ENCODE data around the gene PTK7.
"Not testable (repeated sequence)": the region's sequence is repeated elsewhere in the genome, so short reads cannot be mapped to it uniquely, and the experiment has no call there.

Gene PTK7

GRCh38 chr6:43130429-43130828, 54.3 kb downstream of the PTK7 start:
- Histone ChIP-seq H3K27me3 (ENCODE audit: low read depth, low read length) (peaks cover 4% of the 10 kb centered on the region; the same call in 1 of the 2 replicates), H3K9ac (ENCODE audit: low read length) (no peak overlapping the region), H3K9me3 (ENCODE audit: insufficient read depth, low read length) (no peaks in the 10 kb centered on the region), H3K27ac (ENCODE audit: low read length) (no peak overlapping the region), H4K20me1 (ENCODE audit: insufficient read depth, low read length) (no peaks in the 10 kb centered on the region), H2AFZ (ENCODE audit: low read depth, low read length) (no peak overlapping the region), H3K4me1 (ENCODE audit: low read length) (peaks cover 3% of the 10 kb centered on the region; the same call in 1 of the 2 replicates), H3K79me2 (ENCODE audit: low read length) (no peaks in the 10 kb centered on the region), H3K36me3 (replicated peaks; ENCODE audit: low read depth, low read length) (no peaks in the 10 kb centered on the region), H3K4me2 (ENCODE audit: low read length) (no peak overlapping the region), H3K4me3 (ENCODE audit: low read length) (no peak overlapping the region)
- TF ChIP-seq EZH2phosphoT487 (IDR thresholded peaks at IDR 0.05; ENCODE audit: low read depth) (no peak), CTCF (IDR thresholded peaks at IDR 0.05; ENCODE audit: low read depth, low read length) (no peak)

GRCh38 chr6:43131379-43131778, 55.3 kb downstream of the PTK7 start:
- not testable (repeated sequence) for H3K4me1 ChIP-seq (ENCODE audit: low read length); H3K9ac ChIP-seq (ENCODE audit: low read length); H3K4me2 ChIP-seq (ENCODE audit: low read length); H4K20me1 ChIP-seq (ENCODE audit: insufficient read depth, low read length); H2AFZ ChIP-seq (ENCODE audit: low read depth, low read length); H3K36me3 ChIP-seq (replicated peaks; ENCODE audit: low read depth, low read length); H3K9me3 ChIP-seq (ENCODE audit: insufficient read depth, low read length); H3K27ac ChIP-seq (ENCODE audit: low read length); H3K27me3 ChIP-seq (ENCODE audit: low read depth, low read length); H3K79me2 ChIP-seq (ENCODE audit: low read length); H3K4me3 ChIP-seq (ENCODE audit: low read length)

GRCh38 chr6:43138267-43138666, 62.2 kb downstream of the PTK7 start:
- Histone ChIP-seq H3K27me3 (ENCODE audit: low read depth, low read length) (no peaks in the 10 kb centered on the region), H4K20me1 (ENCODE audit: insufficient read depth, low read length) (no peaks in the 10 kb centered on the region), H3K4me3 (ENCODE audit: low read length) (no peak overlapping the region), H2AFZ (ENCODE audit: low read depth, low read length) (no peak overlapping the region), H3K9me3 (ENCODE audit: insufficient read depth, low read length) (no peaks in the 10 kb centered on the region), H3K79me2 (ENCODE audit: low read length) (no peaks in the 10 kb centered on the region), H3K36me3 (replicated peaks; ENCODE audit: low read depth, low read length) (no peaks in the 10 kb centered on the region), H3K9ac (ENCODE audit: low read length) (no peak overlapping the region), H3K4me1 (ENCODE audit: low read length) (peaks cover 9% of the 10 kb centered on the region; the same call in 1 of the 2 replicates), H3K27ac (ENCODE audit: low read length) (no peak overlapping the region), H3K4me2 (ENCODE audit: low read length) (no peak overlapping the region)
- TF ChIP-seq EZH2phosphoT487 (IDR thresholded peaks at IDR 0.05; ENCODE audit: low read depth) = no peak
- no peak for TF ChIP-seq CTCF (IDR thresholded peaks at IDR 0.05; ENCODE audit: low read depth, low read length)

- not testable (repeated sequence) for H3K4me2 ChIP-seq (ENCODE audit: low read length); H3K36me3 ChIP-seq (replicated peaks; ENCODE audit: low read depth, low read length); H2AFZ ChIP-seq (ENCODE audit: low read depth, low read length); H3K9me3 ChIP-seq (ENCODE audit: insufficient read depth, low read length); H3K27ac ChIP-seq (ENCODE audit: low read length); H4K20me1 ChIP-seq (ENCODE audit: insufficient read depth, low read length); H3K4me3 ChIP-seq (ENCODE audit: low read length); H3K27me3 ChIP-seq (ENCODE audit: low read depth, low read length); H3K9ac ChIP-seq (ENCODE audit: low read length); H3K79me2 ChIP-seq (ENCODE audit: low read length)
- peaks cover 14% of the 10 kb centered on the region; the same call in 1 of the 2 replicates for H3K4me1 ChIP-seq (ENCODE audit: low read length)
Measured at GRCh38 chr6:43139973-43140372, 63.9 kb downstream of the PTK7 start.

GRCh38 chr6:43141644-43142043, 65.5 kb downstream of the PTK7 start:
- no peak overlapping the region for H3K4me3 ChIP-seq (ENCODE audit: low read length)
- H3K4me1 ChIP-seq (ENCODE audit: low read length) = peaks cover 14% of the 10 kb centered on the region; the same call in 1 of the 2 replicates
- no peak overlapping the region for H2AFZ ChIP-seq (ENCODE audit: low read depth, low read length)
- H3K27ac ChIP-seq (ENCODE audit: low read length) = no peak overlapping the region
- no peaks in the 10 kb centered on the region for H4K20me1 ChIP-seq (ENCODE audit: insufficient read depth, low read length)
- peaks cover 10% of the 10 kb centered on the region; the same call in 1 of the 2 replicates for H3K27me3 ChIP-seq (ENCODE audit: low read depth, low read length)
- no peak for TF ChIP-seq CTCF (IDR thresholded peaks at IDR 0.05; ENCODE audit: low read depth, low read length)
- TF ChIP-seq EZH2phosphoT487 (IDR thresholded peaks at IDR 0.05; ENCODE audit: low read depth) = no peak
- no peaks in the 10 kb centered on the region for H3K36me3 ChIP-seq (replicated peaks; ENCODE audit: low read depth, low read length)
- H3K9ac ChIP-seq (ENCODE audit: low read length) = no peak overlapping the region
- H3K4me2 ChIP-seq (ENCODE audit: low read length) = no peak overlapping the region
- no peaks in the 10 kb centered on the region for H3K79me2 ChIP-seq (ENCODE audit: low read length)
- no peaks in the 10 kb centered on the region for H3K9me3 ChIP-seq (ENCODE audit: insufficient read depth, low read length)
